Dermis microvascular lymphatic vessel endothelial cell (primary cell): Measurements from ENCODE around the gene NCBP3. TPM values are rescaled to one million over a fixed set of nuclear protein-coding genes. Genes with fewer than 3 reads are reported as not detected.
"Not testable (repeated sequence)": the region's sequence is repeated elsewhere in the genome, so short reads cannot be mapped to it uniquely, and the experiment has no call there.

ENCODE experiments used
- DNase-seq, 2 donors: peaks; one replicate each; pipeline versions ENCODE4 v3.0.0 to v3.0.0-alpha.2; 2010; ENCODE audit warnings: low read depth in 2 of 2
- total RNA-seq: library from RNA; depleted of rRNA; stranded (reverse); fragments of >200 nt; gene quantifications from 2 replicates; pipeline ENCODE4 v1.2.1, GENCODE V29; 2014

The NCBP3 gene
- total RNA-seq, 1 donor from 2014 or later = 12.2 TPM

- DNase-seq = no peak
These were observed 1.2 kb upstream of the NCBP3 start for GRCh38 chr17:3847165-3847670.

DNA sequence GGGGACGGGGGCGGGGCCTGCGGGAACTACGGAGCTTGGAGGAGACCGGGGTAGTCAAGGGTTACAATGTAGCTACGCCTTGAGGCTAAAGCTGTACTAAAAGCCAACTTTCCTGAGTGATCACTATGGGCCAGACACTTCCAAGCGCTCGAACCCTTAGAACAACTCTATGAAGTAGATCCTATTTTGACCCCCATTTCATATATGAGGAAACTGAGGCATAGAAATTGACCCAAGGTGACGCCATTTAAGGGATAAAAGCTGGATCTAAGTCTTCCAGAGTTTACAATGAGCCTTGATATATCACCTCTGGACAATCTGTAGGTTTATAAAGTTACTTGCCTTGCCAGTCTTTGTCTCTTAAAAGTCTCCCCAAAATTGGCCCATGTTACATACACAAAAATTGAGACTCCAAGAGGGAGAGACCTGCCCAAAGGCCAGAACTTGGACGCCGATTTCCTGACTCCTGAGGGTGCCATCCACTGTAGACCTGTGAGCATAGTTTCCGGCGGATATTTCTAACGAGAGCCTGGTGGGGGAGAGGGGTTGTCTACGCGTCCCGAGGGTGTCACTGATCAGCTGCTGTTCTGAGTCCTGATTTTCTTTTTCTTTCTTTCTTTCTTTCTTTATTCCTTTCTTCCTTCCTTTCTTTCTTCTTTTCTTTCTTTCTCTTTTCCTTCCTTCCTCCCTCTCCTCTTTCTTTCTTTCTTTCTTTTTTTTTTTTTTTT is 555 bp upstream of the NCBP3 start:
- DNase-seq = no peak

DNA sequence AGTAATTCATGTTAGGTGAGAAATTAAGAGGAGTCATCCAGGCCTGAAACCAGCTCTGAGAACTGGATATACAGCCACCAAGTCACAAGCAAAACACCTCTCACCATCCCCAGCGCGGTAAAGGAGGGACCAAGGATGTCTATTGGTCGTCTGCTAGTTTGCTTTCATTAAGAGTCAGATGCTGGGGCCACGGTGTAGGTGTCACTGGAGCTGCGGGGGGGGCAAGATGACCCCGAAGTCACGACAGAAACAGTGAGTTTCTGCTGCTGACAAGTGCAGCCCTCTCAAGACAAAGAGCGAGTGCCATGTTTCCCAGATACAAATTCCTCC is 790 bp downstream of the NCBP3 start:
- DNase-seq = peak in 1 of 2 donors; percentile 17

- not testable (repeated sequence) for DNase-seq
These were observed 1.5 kb downstream of the NCBP3 start for GRCh38 chr17:3844556-3844955.

DNA sequence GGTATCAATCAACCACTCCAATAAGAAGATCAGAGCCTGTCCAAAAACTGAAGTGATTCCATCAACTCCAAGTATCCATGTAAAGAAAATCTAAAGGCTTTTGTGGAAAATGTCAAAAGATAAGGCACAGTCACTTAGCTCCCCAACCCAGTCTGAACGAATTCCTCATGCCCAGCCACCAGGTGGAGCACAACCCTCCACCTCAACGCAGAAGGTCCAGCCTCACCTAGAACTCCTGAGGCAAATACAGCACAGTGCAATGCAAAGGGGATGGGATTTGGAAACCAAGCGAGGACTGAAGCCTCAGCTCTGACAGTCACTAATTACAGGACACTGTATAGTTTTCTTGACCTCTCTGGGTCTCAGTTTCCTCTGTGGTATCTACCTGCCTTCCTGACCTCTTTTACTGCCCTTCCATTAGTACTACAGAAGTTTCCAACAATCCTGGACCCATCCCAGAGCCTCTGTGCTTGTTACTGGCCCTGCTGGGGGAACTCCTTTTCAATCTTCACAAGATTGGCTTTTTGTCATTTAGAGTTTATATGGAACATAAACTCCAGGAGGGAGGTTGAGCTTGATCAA is 2.0 kb downstream of the NCBP3 start:
- peak; percentile 35 to 56 for DNase-seq

DNA sequence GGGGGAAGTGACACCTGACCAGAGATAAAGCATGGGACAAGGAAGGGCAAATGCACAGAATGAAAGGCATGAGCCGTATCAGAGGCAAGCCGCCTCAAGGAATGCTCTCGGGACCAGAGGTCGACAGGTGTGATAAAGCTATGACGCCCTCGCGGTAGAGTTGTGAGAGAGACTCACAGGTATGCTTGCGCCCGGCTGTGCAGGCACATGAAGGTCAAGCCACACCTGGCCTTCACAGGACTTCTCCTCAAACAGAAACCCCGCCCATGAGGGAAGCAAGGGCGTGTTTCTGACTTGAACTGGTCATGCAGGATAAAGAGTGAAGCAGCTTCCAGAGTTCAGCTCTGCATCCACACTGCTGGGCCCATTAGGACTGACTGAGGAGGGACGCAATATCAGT is 7.8 kb downstream of the NCBP3 start:
- DNase-seq = no peak

- DNase-seq = no peak
These were observed 9.5 kb downstream of the NCBP3 start for GRCh38 chr17:3836551-3836950.

GRCh38 chr17:3835410-3836229 is 10.4 kb downstream of the NCBP3 start:
- no peak for DNase-seq

DNA sequence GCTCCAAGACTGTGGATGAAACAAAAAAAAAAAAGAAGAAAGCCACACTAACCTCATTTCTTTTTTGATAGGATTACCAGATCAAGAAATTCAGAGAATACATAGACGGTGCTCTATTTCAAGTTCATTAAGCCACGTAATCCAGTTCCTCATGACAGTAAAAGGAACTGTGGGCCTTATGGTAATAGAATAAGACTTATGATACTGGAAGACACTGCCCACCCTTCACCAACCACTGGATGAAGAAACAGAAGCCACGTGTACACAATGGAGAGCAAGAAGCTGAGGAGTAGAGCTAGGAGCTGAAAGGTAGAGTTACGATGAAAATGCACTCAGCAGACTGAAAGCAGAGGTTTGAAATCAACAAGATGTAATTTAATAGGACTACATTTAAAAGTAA is 11.2 kb downstream of the NCBP3 start:
- DNase-seq = no peak

DNA sequence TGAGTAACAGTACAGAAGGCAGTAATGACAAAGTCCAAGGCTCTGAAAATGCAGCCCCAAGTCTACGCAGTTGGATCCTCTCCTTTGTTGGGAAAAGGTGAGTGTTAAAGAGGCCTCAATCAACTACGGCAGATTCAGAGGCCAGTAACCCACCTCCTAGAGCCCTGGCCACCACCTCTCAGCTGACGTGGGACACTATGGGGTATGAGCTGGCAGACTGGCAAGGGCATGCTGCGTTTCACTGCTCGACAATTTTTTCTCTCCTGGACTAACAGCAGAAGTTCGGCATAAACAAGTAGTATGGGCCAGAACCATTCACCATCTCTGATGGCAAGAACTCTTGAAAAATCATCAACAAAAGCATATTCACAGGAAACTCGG is 17.2 kb downstream of the NCBP3 start:
- no peak for DNase-seq

DNA sequence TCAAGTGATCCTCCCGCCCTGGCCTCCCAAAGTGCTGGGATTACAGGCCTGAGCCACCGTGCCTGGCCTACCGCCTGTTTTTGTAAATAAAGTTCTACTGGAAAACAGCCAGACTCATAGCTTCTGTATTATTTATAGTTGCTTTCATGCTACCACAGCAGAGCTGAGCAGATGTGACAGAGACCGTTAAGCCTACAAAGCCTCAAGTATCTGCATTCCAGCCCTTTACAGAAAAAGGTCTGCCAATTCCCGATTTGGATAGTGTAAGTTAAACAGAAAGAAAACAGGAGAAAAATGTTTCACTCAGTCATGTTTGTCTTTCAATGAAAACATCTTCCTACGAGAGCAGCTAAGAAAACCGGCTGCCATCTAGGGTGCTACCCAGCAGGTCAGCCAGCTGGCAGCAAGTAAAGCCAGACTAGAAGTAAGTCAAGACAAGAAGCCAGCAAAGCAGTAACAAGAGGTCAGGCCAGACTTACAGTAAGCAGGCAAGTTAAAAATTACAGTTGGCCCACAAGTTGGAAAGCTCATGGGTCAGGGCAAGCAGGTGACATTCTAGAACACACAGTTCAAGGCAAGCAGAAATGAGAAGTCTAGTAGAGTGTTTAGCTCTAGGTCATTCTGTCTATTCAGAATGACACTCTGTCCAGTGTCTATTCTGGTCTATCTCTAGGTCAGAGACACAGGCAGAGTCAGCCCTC is 17.7 kb downstream of the NCBP3 start:
- DNase-seq = no peak

- peak; percentile 74 to 84 for DNase-seq
These were observed 18.8 kb downstream of the NCBP3 start for GRCh38 chr17:3827124-3827773.

GRCh38 chr17:3826191-3826590 is 19.9 kb downstream of the NCBP3 start:
- DNase-seq = no peak

DNA sequence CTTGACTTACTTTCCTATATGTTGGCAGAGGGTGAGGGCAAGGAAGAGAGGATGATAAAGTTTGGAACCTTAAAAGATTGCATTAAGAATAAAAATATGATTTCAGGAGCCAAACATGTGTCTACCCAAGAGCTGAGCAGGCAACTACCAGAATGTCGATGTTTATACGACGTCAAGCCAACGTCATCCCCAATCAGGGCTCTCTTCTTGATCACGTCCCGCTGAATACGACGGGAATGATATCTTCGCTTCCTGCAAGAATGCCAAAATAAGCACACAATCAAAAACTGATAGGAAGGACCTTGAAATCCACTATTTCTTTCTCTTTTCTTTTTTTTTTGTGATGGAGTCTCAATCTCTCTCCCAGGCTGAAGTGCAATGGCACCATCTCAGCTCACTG is 24.9 kb downstream of the NCBP3 start:
- no peak for DNase-seq

DNA sequence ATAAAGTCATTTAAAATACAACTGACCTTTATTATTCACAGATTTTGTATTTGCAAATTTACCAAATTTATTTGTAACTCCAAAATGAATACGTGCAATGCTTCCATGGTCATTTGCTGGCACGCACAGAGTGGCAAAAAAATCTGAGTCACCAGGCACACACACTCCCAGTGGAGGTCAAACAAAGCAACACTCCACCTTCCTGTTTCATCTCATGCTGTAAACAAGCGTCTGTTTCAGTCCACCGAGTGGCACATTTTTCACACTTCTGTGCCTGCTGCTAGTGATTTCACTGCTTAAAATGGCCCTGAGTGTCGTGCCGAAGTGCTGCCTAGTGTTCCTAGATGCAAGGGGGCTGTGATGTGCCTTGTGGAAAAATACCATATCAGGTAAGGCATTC is 27.3 kb downstream of the NCBP3 start:
- DNase-seq = peak; percentile 89 to 93

- peak in 1 of 2 donors; percentile 6 for DNase-seq
These were observed 28.0 kb downstream of the NCBP3 start for GRCh38 chr17:3817851-3818605.

GRCh38 chr17:3815925-3816324 is 30.1 kb downstream of the NCBP3 start:
- no peak for DNase-seq

- no peak for DNase-seq
These were observed 30.9 kb downstream of the NCBP3 start for GRCh38 chr17:3815122-3815521.

DNA sequence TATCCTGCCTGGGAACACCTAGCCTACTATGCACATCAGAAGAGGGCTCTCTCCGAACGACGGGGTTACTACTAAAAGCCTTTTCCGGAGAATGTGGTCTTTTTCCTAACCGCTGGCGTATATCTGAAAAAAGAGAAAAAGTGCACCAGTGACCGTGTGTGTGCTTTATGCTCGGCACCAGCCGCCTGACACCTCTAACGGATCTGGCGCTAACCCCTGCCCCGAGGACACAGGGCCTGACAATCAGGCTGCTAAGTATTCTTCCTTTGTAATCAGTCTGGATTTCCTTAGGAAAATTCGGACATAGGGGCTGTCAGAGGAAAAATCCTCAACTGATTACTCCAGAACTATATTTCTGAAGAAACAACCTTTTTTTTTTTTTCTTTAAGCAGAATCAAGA is 31.7 kb downstream of the NCBP3 start:
- no peak for DNase-seq

DNA sequence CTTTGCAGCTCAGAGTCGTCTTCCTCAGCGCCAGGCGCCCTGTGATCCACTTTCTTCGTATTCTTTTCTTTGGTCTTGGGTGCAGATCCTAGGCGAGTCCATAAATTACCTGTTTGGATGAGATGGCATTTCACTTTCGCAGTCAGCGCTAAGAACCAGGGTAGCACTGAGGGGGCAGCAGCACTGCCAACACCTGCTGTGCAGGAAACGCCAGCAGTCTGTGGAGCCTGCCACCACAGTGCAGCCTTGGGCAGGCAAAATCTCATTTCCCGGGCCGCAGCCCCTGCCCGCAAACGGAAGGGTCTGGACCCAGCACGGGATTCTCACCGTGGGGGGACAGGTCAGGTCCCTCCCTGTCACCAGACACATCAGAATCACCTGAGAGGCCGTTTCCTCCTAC is 32.9 kb downstream of the NCBP3 start:
- DNase-seq = no peak

GRCh38 chr17:3812771-3813170 is 33.3 kb downstream of the NCBP3 start:
- no peak for DNase-seq
